Measurements from ENCODE around the gene RARS2.
"Not testable (repeated sequence)": the region's sequence is repeated elsewhere in the genome, so short reads cannot be mapped to it uniquely, and the experiment has no call there.

RARS2 gene, protein sequence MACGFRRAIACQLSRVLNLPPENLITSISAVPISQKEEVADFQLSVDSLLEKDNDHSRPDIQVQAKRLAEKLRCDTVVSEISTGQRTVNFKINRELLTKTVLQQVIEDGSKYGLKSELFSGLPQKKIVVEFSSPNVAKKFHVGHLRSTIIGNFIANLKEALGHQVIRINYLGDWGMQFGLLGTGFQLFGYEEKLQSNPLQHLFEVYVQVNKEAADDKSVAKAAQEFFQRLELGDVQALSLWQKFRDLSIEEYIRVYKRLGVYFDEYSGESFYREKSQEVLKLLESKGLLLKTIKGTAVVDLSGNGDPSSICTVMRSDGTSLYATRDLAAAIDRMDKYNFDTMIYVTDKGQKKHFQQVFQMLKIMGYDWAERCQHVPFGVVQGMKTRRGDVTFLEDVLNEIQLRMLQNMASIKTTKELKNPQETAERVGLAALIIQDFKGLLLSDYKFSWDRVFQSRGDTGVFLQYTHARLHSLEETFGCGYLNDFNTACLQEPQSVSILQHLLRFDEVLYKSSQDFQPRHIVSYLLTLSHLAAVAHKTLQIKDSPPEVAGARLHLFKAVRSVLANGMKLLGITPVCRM

DNA sequence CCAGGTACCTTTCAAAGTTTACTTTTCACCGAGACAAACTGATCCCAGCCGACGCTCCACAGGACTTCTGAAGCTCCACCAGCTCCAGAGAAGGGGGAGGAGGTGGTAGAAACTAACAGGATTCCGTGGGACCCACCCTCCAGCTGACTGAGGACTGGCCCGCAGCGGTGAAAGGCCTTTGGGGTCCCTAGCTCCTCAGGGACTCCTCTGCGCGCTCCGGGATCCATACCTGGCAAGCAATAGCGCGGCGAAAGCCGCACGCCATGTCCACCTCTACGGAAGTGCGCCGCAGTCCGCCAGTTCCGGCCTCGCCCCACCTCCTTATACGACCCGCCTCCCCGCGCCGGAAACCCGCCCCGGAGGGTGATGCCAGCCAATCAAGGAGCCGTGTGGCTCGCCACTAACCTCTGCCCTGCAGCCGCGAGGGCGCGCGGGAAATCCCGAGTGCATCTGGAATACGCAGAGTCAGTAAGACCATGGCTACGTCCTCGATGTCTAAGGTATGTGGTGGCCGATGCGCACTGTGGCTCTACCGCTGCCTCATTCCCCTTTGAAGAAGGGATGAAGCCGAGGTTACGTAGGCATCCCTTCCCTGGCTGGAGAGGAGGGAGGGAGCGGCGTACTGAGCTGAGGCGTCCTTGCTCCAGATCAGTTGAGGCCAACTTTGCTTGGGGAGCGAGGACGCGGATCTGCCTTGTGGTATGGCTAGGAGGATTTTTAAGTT, at the start of gene RARS2, which contains the start of gene ORC3:
RARS2 (minus strand) TSS at position 295 of the 724 bp plus-strand sequence; CDS start at position 265, 30 bp downstream.
ORC3 (plus strand) TSS at position 443 of the 724 bp plus-strand sequence; CDS start at position 477, 34 bp downstream.
- peak; percentile 86 for DNase-seq

- no peak for DNase-seq
Observed at GRCh38 chr6:87639373-87639772, 49.6 kb upstream of the RARS2 start.

- no peak for DNase-seq
Observed at GRCh38 chr6:87637106-87637505, 47.3 kb upstream of the RARS2 start.

DNA sequence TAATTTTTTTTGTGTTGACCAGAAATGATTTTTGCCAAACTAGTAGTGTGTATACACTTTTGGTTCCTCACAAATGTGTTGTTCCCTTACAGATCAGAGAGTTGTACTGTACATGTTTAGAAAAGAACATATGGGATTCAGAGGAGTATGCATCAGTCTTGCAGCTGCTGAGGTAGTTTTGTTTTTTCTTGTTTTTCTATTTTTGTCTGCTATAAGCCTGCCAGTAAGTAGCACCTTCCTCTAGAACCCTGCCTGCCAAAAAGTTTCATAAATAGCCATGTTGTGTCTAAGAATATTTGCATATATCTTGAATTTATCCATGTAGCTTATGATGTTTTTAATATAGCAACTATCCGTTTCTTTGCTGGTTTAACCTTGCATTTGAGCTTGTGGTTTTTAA, 46.5 kb upstream of the RARS2 start:
- DNase-seq, result no peak

- no peak for DNase-seq
Observed at GRCh38 chr6:87633851-87634250, 44.1 kb upstream of the RARS2 start.

DNA sequence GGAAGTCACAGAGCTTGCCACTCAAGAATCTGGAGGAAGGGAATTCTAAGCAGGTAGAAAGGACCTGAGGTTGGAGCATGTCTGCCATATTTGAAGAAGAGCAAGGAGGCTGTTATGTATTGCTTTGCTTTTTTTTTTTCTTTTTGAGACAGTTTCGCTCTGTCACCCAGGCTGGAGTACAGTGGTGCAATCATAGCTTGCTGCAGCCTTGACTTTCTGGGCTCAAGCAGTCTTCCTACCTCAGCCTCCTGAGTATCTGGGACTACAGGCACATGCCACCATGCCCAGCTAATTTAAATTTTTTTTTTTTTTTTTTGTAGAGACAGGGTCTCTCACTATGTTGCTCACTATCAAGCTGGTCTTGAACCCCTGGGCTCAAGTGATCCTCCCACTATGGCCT, 41.0 kb upstream of the RARS2 start:
- DNase-seq, result no peak

- no peak for DNase-seq
Observed at GRCh38 chr6:87628881-87629280, 39.1 kb upstream of the RARS2 start.

- DNase-seq, result no peak
Observed at GRCh38 chr6:87628424-87628823, 38.6 kb upstream of the RARS2 start.

DNA sequence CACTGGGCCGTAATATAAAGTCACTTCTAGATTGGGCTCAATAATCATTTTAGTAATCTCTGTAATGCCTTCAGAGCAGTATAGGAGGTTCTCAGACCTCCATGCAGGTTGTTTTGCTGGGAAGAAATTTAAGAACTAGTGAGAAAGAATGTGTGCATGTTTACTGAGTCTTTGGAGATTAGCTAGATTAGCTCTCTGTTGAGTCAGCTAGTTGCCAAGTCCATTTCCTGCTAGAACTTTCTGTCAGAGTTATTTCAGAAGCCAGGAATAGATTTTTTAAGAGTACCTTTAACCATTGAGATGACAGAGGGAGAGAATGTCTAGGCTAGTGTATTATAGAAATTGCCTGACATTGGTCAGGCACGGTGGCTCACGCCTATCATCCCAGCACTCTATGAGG, 33.5 kb upstream of the RARS2 start:
- no peak for DNase-seq

DNA sequence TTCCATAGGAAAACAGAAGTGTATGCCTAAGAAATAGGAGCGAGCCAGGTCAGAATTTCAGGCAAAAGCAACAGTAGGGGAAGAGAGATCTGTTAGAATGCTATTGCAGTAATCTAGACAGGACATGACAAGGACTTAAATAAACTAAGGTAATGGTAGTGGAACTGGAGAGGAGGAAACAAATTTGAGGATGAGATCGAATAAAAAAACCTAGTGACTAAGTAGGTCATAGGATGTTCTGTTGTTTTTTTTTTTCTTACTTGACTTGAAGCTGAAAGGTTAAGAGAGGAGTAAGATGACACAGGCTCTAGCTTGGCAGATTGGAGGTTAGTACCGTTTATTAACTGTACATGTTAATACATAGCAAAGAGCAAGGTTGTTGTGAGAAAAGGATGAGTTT, 28.7 kb upstream of the RARS2 start:
- no peak for DNase-seq

GRCh38 chr6:87617405-87617804, 27.6 kb upstream of the RARS2 start:
- DNase-seq, result no peak

- not testable (repeated sequence) for DNase-seq
Observed at GRCh38 chr6:87613018-87613417, 23.2 kb upstream of the RARS2 start.

DNA sequence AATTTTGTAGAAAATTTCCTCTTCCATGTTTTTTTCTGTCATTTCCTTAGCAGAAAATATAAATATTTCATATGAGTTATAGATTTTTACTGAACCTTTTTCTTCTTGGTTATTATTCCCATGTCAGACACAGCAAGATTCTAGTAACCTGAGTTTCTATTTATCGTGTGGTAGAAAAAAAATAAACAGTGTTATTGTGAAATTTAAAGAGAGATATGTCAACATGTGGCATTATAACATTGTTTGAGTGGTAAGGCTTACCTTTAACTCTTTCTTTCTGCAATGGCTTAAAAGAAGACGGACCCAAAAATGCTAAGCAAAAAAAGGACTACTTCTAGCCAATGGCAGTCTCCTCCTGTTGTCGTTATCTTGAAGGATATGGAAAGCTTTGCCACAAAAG, 19.0 kb upstream of the RARS2 start:
- DNase-seq, result no peak

DNA sequence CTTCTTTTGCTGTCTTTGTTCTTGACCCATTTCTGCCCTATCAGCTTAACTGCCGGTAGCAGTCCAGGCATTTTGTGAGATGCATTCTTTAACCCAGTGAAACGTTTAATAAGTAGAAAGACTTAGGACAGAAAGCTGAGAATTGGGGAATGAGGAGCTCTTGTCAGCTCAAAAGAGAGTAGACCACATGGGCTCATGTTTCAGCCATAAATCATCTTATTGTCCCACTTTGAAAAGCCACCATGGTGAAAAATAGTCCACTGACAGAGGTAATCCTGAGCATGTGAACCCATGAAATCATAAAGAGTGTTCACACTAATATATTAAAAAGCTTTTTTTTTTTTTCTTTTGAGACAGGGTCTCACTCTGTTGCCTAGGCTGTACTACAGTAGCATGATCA, 16.4 kb upstream of the RARS2 start:
- DNase-seq, result no peak

DNA sequence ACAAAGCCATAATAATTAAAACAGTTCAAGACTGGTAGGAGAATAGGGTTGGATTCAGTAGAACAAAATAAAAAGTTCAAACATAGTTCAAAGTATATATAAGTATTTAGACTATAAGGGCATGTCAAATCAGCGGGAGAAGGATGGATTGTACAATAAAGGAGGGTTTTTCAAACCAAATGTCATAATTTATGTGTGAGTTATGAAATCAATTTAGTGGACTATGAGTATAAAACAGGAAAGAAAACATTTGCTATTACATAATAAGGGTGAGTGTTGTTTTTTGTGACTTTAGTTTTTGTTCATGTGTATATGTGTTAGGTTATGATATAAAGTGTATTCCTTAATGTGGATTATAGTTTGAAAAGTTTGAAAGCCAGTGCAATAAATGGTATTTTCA, 10.8 kb upstream of the RARS2 start:
- no peak for DNase-seq

DNA sequence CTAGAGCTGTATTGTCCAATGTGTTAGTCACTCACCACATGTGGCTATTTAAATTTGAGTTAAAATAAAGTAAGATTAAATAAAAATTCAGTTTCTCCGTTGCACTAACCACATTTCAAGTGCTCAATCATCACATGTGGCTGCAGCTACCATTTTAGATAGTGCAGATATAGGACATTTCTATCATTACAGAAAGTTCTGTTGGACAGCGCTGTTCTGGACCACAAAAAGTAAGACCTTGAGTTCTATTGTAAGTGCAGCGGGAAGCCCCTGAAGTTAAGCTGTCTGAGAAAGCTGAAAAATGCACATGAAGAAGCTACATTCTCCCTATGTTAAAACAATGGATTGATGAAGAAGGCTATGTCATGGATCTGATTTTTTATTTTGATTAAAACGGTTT, 1.2 kb upstream of the RARS2 start:
- DNase-seq, result no peak

GRCh38 chr6:87590417-87590880, 662 bp upstream of the RARS2 start:
- DNase-seq, result no peak

DNA sequence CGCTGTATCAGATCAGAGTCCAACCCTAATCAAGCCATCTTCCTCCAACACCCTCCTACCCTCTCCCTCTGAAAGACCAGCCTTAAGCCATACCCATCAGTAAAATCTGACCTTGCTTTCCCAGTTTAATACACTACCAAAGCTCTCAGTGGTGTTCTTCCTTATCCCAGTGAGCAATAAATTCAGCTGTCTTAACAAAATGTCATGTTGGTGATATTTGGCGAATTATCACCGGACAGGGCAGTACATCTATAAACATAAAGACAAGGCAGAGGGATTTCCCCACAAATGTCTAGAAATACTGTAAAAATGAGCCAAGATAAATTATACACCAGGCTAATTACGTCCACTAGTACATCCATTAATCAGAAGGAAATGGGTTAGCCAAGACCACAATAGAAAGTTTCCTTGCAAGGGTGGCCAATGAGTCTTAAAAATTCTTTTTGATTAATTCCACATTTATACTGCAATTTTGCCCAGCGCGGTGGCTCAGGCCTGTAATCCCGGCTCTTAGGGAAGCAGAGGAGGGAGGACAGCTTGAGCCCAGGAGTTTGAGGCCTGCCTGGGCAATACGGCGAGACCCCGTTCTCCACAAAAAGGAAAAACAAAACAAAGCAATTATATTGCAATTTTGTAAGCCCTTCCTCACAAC, 905 bp downstream of the RARS2 start:
- no peak for DNase-seq

GRCh38 chr6:87586371-87587077, 3.3 kb downstream of the RARS2 start:
- DNase-seq, result no peak

- no peak for DNase-seq
Observed at GRCh38 chr6:87583822-87584221, 6.0 kb downstream of the RARS2 start.

- no peak for DNase-seq
Observed at GRCh38 chr6:87575423-87575822, 14.4 kb downstream of the RARS2 start.

- DNase-seq, result peak; percentile 20
Observed at GRCh38 chr6:87574237-87574804, 15.5 kb downstream of the RARS2 start.
